Skeletal muscle satellite cell (primary cell): ENCODE measurements around the gene SPON2.

Source experiments
- H3K27me3 ChIP-seq: 2 replicates; pipeline ENCODE4 v1.7.0; 2013; ENCODE audit warnings: low read length; ENCODE audit not compliant: control insufficient read depth, insufficient read depth
- H3K36me3 ChIP-seq: 2 replicates; pipeline ENCODE4 v1.7.0; 2013; ENCODE audit warnings: mild to moderate bottlenecking, control low read depth, low read length; ENCODE audit not compliant: insufficient read depth
- H3K4me1 ChIP-seq: 2 replicates; pipeline ENCODE4 v1.7.0; 2013; ENCODE audit warnings: low read length; ENCODE audit not compliant: control insufficient read depth, insufficient read depth
- H3K4me2 ChIP-seq: 2 replicates; pipeline ENCODE4 v1.7.0; 2013; ENCODE audit warnings: mild to moderate bottlenecking, low read length
- H3K4me3 ChIP-seq: 2 replicates; pipeline ENCODE4 v1.7.0; 2013; ENCODE audit warnings: low read length
- H3K9ac ChIP-seq: 2 replicates; pipeline ENCODE4 v1.7.0; 2013; ENCODE audit warnings: mild to moderate bottlenecking, low read depth, low read length, moderate library complexity
- H3K9me3 ChIP-seq: replicated peaks from 2 replicates; pipeline ENCODE4 v1.7.0; 2013; ENCODE audit warnings: mild to moderate bottlenecking, control low read depth, low read length

SPON2 gene

DNA sequence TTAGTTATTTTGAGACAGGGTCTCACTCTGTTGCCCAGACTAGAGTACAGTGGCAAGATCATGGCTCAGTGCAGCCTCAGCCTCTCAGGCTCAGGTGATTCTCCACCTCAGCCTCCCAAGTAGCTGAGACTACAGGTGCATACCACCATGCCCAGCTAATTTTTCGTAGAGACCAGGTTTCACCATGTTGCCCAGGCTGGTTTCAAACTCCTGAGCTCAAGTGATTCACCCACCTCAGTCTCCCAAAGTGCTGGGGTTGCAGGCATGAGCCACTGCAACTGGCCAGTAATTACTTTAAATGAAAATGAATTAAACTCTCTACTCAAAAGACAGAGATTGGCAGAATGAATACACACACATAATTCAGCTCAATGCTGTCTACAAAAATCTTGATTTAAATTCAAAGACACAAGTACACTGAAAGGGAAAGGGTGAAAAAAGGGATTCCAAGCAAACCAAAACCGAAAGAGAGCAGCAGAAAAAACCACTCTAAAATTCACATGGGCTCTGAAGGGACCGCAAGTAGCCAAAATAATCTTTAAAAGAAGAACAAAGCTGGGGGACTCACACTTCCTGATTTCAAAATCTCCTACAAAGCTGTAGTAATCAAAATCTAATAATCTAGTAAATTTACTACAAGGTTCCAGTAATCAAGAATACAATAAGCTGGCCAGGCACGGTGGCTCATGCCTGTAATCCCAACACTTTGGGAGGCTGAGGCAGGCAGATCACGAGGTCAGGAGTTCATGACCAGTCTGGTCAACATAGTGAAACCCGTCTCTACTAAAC, 11.8 kb upstream of the SPON2 start:
- H3K4me3 ChIP-seq, result peak overlapping the region; percentile 17
- H3K9me3 ChIP-seq, result no peaks in the 10 kb centered on the region
- peak overlapping the region; percentile 67 for H3K4me2 ChIP-seq
- no peaks in the 10 kb centered on the region for H3K36me3 ChIP-seq
- H3K27me3 ChIP-seq, result no peaks in the 10 kb centered on the region
- peaks cover 13% of the 10 kb centered on the region for H3K4me1 ChIP-seq
- H3K9ac ChIP-seq, result peak overlapping the region; percentile 28

- no peak overlapping the region for H3K4me2 ChIP-seq
- no peak overlapping the region for H3K4me3 ChIP-seq
- H3K4me1 ChIP-seq, result peaks cover 31% of the 10 kb centered on the region
- H3K9ac ChIP-seq, result no peak overlapping the region
- no peaks in the 10 kb centered on the region for H3K27me3 ChIP-seq
- no peaks in the 10 kb centered on the region for H3K9me3 ChIP-seq
- H3K36me3 ChIP-seq, result no peaks in the 10 kb centered on the region
Measured at GRCh38 chr4:1182313-1182712, 9.9 kb upstream of the SPON2 start.

DNA sequence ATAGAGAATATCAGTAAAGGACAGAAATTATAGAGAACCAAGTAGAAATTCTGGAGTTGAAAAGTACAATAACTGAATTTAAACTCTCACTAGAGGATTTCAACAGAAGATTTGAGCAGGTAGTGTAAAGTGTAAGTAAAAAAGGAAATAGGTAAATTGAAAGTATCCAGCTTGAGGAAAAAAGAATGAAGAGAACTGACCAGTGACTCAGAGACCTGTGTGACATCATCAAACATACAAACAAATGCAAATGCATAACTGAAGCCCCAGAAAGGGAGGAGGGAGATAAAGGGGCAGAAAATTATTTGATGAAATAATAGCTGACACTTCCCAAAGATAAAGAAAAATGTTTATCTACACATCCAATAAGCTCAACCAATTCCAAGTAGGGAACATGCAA, 8.3 kb upstream of the SPON2 start:
- Histone ChIP-seq H3K4me3 (no peak overlapping the region), H3K27me3 (no peaks in the 10 kb centered on the region), H3K36me3 (no peaks in the 10 kb centered on the region), H3K4me1 (peaks cover 35% of the 10 kb centered on the region), H3K9me3 (no peaks in the 10 kb centered on the region), H3K9ac (no peak overlapping the region), H3K4me2 (no peak overlapping the region)

- Histone ChIP-seq H3K4me2 (no peak overlapping the region), H3K9me3 (no peaks in the 10 kb centered on the region), H3K36me3 (peaks cover under 1% of the 10 kb centered on the region), H3K4me3 (no peak overlapping the region), H3K4me1 (peaks cover 35% of the 10 kb centered on the region), H3K9ac (no peak overlapping the region), H3K27me3 (no peaks in the 10 kb centered on the region)
Measured at GRCh38 chr4:1179976-1180375, 7.6 kb upstream of the SPON2 start.

DNA sequence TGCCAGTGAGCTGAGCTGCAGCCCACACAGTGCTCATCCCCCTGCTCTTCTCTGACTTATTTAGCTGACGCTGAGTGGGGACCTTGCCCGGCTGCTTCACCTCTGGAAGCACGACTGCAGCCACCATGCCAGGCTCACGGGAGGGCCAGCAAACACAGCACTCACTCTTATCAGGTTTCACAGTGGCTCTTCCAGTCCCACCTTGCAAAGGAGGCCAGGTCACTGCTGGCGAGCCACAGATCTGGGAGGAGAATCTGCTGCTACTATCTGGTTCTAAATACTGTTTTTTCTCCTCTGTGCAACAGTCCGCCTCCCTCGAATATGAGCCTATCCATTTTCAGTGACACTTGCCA, 6.7 kb upstream of the SPON2 start:
- H3K4me1 ChIP-seq, result peaks cover 33% of the 10 kb centered on the region
- peaks cover 3% of the 10 kb centered on the region for H3K36me3 ChIP-seq
- H3K4me3 ChIP-seq, result no peak overlapping the region
- H3K9ac ChIP-seq, result no peak overlapping the region
- H3K4me2 ChIP-seq, result peak overlapping the region; percentile 23
- no peaks in the 10 kb centered on the region for H3K9me3 ChIP-seq
- no peaks in the 10 kb centered on the region for H3K27me3 ChIP-seq

GRCh38 chr4:1178300-1179088, 6.1 kb upstream of the SPON2 start:
- Histone ChIP-seq H3K27me3 (no peaks in the 10 kb centered on the region), H3K4me1 (peaks cover 32% of the 10 kb centered on the region), H3K36me3 (peaks cover 3% of the 10 kb centered on the region), H3K4me2 (peak overlapping the region; percentile 23), H3K4me3 (no peak overlapping the region), H3K9me3 (no peaks in the 10 kb centered on the region), H3K9ac (no peak overlapping the region)

GRCh38 chr4:1177274-1178141, 5.1 kb upstream of the SPON2 start:
- peak overlapping the region; percentile 52 for H3K4me2 ChIP-seq
- peak overlapping the region; percentile 13 for H3K9ac ChIP-seq
- no peaks in the 10 kb centered on the region for H3K27me3 ChIP-seq
- peaks cover 3% of the 10 kb centered on the region for H3K36me3 ChIP-seq
- no peak overlapping the region for H3K4me3 ChIP-seq
- peaks cover 32% of the 10 kb centered on the region for H3K4me1 ChIP-seq
- no peaks in the 10 kb centered on the region for H3K9me3 ChIP-seq

DNA sequence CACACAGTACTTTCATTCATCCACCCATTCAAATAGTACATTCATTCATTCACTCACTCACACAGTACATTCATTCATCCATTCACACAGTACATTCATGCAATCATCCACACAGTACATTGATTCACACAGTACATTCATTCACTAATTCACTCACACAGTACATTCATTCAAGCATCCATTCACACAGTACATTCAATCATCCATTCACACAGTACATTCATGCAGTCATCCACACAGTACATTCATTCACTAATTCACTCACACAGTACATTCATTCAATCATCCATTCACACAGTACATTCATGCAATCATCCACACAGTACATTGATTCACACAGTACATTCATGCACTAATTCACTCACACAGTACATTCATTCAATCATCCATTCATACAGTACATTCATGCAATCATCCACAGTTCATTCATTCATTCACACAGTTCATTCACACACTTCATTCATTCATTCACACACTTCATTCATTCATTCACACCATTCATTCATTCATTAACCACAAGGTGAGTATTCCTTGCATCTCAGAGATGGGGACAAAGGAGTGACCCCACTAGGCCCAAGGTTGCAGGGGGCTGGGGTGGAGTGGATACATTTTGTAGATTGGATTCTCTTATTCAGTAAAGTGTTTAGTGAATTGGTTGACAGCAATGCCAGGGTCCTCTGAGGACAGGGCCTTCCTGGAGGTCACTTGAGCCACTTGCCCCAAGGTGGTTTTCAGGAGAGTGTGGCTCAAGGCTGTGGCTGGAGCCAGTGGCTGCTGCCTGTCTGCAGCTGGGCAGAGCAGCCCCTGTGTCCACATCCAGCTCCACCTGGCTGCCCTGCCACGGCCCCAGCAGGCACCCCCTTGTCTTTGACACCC, 4.3 kb upstream of the SPON2 start:
- H3K36me3 ChIP-seq, result peaks cover 3% of the 10 kb centered on the region
- H3K4me3 ChIP-seq, result no peak overlapping the region
- H3K27me3 ChIP-seq, result no peaks in the 10 kb centered on the region
- H3K4me2 ChIP-seq, result peak overlapping the region; percentile 52
- H3K4me1 ChIP-seq, result peaks cover 32% of the 10 kb centered on the region
- H3K9ac ChIP-seq, result no peak overlapping the region
- no peaks in the 10 kb centered on the region for H3K9me3 ChIP-seq

DNA sequence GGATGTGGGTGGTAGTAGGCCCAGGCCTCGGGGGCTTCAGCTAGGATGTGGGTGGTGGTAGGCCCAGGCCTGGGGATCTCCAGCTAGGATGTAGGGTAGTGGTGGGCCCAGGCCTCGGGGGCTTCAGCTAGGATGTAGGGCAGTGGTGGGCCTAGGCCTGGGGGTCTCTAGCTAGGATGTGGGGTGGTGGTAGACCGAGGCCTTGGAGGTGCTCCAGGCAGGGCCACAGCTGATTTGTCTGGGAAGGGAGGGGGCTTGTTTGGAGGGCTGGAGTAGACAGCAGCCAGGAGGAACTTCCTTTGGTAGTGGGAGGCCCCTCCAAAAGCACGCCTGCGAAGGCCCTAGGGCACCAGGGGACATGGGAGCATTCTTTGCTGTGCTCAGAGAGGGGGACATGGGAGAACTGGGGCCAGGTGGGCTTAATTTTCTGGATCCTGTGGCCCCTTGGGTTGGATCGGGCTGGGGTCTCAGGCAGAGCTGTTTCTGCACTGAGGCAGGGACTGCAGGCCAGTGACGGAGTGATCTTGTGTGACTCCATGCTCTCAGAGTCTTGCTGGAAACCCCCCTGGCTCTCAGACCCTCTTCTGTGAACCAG, 3.3 kb upstream of the SPON2 start:
- Histone ChIP-seq H3K4me1 (peaks cover 32% of the 10 kb centered on the region), H3K9ac (no peak overlapping the region), H3K27me3 (no peaks in the 10 kb centered on the region)

DNA sequence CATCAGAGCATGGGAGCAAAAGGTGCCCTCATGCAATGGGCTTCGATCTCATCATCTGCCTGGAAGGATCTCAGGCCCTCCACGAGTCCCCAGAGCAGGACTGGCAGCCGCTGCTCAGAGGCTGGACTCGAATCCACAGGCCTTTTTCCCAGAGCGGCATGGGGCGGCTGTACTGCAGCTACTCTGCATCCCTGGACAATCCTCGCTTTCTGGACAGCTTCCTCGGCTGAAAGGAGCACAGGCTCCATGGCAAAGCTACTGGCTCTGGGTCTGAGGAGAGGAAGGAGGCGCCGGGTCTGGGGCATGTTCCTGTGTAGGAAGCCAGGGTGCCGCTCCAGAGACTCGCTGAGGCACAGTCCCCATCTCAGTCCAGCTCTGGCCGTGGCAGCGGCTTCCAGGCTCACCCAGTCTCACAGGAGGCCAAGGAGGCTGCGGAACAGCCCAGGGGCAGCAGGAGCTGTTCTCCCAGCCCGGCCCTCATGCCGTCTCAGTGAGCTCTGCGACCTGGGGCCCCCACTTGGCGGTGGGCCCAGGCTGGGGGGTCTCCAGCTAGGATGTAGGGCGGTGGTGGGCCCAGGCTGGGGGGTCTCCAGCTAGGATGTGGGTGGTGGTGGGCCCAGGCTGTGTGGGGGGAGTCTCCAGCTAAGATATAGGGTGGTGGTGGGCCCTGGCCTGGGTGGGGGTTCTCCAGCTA, 2.7 kb upstream of the SPON2 start:
- no peaks in the 10 kb centered on the region for H3K9me3 ChIP-seq
- no peak overlapping the region for H3K4me3 ChIP-seq
- H3K4me2 ChIP-seq, result no peak overlapping the region
- no peak overlapping the region for H3K9ac ChIP-seq
- no peaks in the 10 kb centered on the region for H3K27me3 ChIP-seq
- H3K4me1 ChIP-seq, result peaks cover 32% of the 10 kb centered on the region
- peaks cover 4% of the 10 kb centered on the region for H3K36me3 ChIP-seq

More for the DNA sequence above, 3.3 kb upstream of the SPON2 start:
- Histone ChIP-seq H3K9me3 (no peaks in the 10 kb centered on the region), H3K4me3 (no peak overlapping the region), H3K4me2 (no peak overlapping the region), H3K36me3 (peaks cover 3% of the 10 kb centered on the region)
